ENCODE results near the gene YDJC.

GRCh38 chr22:21622011-21622918 is 7.6 kb downstream of the YDJC start:
- TF ChIP-seq CTCF (IDR thresholded peaks at IDR 0.05; ENCODE audit: insufficient read depth, low read length, poor library complexity, severe bottlenecking) (no peak), EZH2phosphoT487 (conservative IDR thresholded peaks at IDR 0.05; ENCODE audit: low read length) (no peak)
